CD4-positive, alpha-beta T cell (primary cell): ENCODE results near the gene PPP1R1B. TPM values are rescaled to one million over a fixed set of nuclear protein-coding genes. Genes with fewer than 3 reads are reported as not detected.

Experiments
- ATAC-seq: fragments of 200-7000 bp; cut with Tn5 transposase; one replicate; pipeline ENCODE4 v1.10.0; 2022; ENCODE audit warnings: mild to moderate bottlenecking; ENCODE audit not compliant: poor library complexity
- CTCF ChIA-PET: fragments of 350-600 bp; sonication (Branson Sonifier 250); formaldehyde crosslinking; loops from one replicate; lab custom pipeline; 2021; ENCODE audit warnings: antibody characterized with exemption, inconsistent platforms; lab: Charles Lee
- POLR2A ChIA-PET: fragments of 350-600 bp; sonication (Branson Sonifier 250); formaldehyde crosslinking; loops from one replicate; lab custom pipeline; 2021; ENCODE audit warnings: antibody characterized with exemption, inconsistent platforms; lab: Charles Lee
- DNase-seq, 14 experiments: peaks; one replicate each; pipeline ENCODE4 v3.0.0-alpha.2; 2013 to 2020; ENCODE audit warnings: mixed read lengths in 2 of 14
- H3K27ac ChIP-seq, 2 donors: one replicate each; pipeline versions ENCODE4 v1.5.1 to v1.7.0; 2013; ENCODE audit warnings: low read length in 2 of 2, low read depth in 1 of 2, mild to moderate bottlenecking in 1 of 2
- H3K27me3 ChIP-seq, 2 experiments: 1 replicate in 1 of 2; 2 replicates in 1 of 2; pipeline versions ENCODE4 v1.6.1 to v1.7.0; 2013; ENCODE audit warnings: low read length in 2 of 2, control low read depth in 1 of 2, mild to moderate bottlenecking in 1 of 2, moderate library complexity in 1 of 2; ENCODE audit not compliant: insufficient read depth in 2 of 2, control insufficient read depth in 1 of 2
- H3K36me3 ChIP-seq: one replicate; pipeline ENCODE4 v1.6.1; 2013; ENCODE audit warnings: low read length, control low read depth; ENCODE audit not compliant: insufficient read depth
- H3K4me1 ChIP-seq: one replicate; pipeline ENCODE4 v1.6.1; 2013; ENCODE audit warnings: low read length, control low read depth; ENCODE audit not compliant: insufficient read depth
- H3K4me3 ChIP-seq: one replicate; pipeline ENCODE4 v1.5.1; 2013; ENCODE audit warnings: mild to moderate bottlenecking, low read length, moderate library complexity
- H3K9me3 ChIP-seq, 2 experiments: 1 replicate in 1 of 2; 2 replicates in 1 of 2; pipeline versions ENCODE4 v1.6.1 to v1.7.0; 2013; ENCODE audit warnings: low read length in 2 of 2, mild to moderate bottlenecking in 2 of 2, control low read depth in 1 of 2, moderate library complexity in 1 of 2; ENCODE audit not compliant: control insufficient read depth in 1 of 2, insufficient read depth in 1 of 2
- H3K27ac Mint-ChIP-seq: one replicate; pipeline ENCODE4 v1.8.0; 2020; ENCODE audit warnings: mixed read lengths
- H3K27me3 Mint-ChIP-seq: one replicate; pipeline ENCODE4 v1.8.0; 2021; ENCODE audit warnings: mixed read lengths
- H3K36me3 Mint-ChIP-seq: one replicate; pipeline ENCODE4 v1.8.0; 2021; ENCODE audit warnings: low read depth, mixed read lengths
- H3K4me1 Mint-ChIP-seq: one replicate; pipeline ENCODE4 v1.8.0; 2021; ENCODE audit warnings: low read depth, mixed read lengths
- H3K4me3 Mint-ChIP-seq: one replicate; pipeline ENCODE4 v1.8.0; 2020; ENCODE audit warnings: mild to moderate bottlenecking, mixed read lengths
- H3K9me3 Mint-ChIP-seq: one replicate; pipeline ENCODE4 v1.8.0; 2020; ENCODE audit warnings: mixed read lengths
- intact Hi-C, 2 experiments: fragments of 100-400 bp; cut with DNase I in 1 of 2; cut with micrococcal nuclease in 1 of 2; formaldehyde crosslinking; loops; one replicate each; pipeline versions ENCODE4 v1.15.1 to v1.9.0; 2023 to 2025; cut with DNase I, micrococcal nuclease
- total RNA-seq, 174 experiments: library from RNA in 2 of 174; stranded (reverse) in 2 of 174; gene quantifications; one replicate each; pipeline ENCODE4 v1.2.3 and lab custom pipeline; 2021 to 2026
- TF ChIP-seq, protein P1 (sequence below): fragments of 200-600 bp; IDR thresholded peaks from one replicate; pipeline ENCODE4 v1.8.0; 2022; ENCODE audit warnings: antibody characterized with exemption, mild to moderate bottlenecking

PPP1R1B gene
- total RNA-seq, 2 experiments from 2014 or later = 0.25 TPM; not detected in 1

DNA sequence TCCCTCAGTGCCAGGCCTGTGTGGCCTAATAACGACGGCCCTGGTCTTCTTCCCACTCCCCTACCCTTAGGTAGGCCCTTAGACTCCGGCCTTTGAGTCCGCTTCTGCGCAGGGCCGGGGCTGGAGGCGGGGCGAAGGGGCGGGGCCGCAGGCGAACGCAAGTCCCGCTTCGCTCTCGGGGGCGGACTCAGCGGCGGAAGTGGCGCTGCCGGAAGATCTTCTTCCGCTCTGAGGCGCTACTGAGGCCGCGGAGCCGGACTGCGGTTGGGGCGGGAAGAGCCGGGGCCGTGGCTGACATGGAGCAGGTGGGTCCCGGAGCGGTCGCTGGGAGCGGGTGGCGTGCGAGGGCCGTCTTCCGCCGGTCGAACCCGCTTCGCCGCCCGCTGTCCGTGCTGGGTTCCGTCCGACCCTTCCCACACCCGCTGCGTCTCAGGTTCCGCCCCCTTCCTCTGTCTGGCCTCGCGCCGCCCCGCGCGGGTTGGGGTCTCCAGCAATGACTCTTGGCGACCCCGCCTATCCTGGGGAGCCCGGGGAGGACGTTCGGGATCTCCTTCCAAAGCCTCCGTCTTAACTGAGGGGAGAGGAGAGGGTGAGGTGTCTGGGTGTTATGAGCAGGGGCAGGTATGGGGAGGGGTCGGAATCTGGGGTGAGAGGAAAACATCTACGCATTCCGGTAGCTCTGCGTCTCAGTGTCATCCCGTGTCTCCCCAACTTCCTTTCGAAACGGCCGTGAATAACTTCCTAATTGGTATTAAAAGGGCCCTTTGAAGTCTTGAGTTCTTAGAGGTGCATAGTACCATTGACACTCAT, 10.4 kb downstream of the PPP1R1B start, which contains the start of gene STARD3:
TSS of gene STARD3 (plus strand) at position 218 of the 810 bp plus-strand sequence. CDS start 16,388 bp downstream, outside the sequence.
- H3K36me3 Mint-ChIP-seq = peaks cover 16% of the 10 kb centered on the region
- Histone ChIP-seq H3K9me3 (no peaks in the 10 kb centered on the region), H3K4me1 (peaks cover 76% of the 10 kb centered on the region), H3K27ac (peak within 1 kb of the TSS; percentile 92 to 94), H3K27me3 (peaks cover 0 to 2% of the 10 kb centered on the region in 2 experiments), H3K36me3 (peaks cover 4% of the 10 kb centered on the region), H3K4me3 (peak within 1 kb of the TSS; percentile 94)
- ChIA-PET POLR2A (interaction anchor here (0.9 to 1.8 kb wide), 7 partner anchors 9 to 176 kb away, joined by 3 to 8 read pairs (median 4); partner anchors contain the start of genes CDK12 and MIEN1), CTCF (interaction anchor here (2.8 to 4.7 kb wide), 2 partner anchors 15 to 17 kb away, joined by 17 to 58 read pairs; no protein-coding TSS in a partner anchor)
- TF ChIP-seq, protein P1, sequence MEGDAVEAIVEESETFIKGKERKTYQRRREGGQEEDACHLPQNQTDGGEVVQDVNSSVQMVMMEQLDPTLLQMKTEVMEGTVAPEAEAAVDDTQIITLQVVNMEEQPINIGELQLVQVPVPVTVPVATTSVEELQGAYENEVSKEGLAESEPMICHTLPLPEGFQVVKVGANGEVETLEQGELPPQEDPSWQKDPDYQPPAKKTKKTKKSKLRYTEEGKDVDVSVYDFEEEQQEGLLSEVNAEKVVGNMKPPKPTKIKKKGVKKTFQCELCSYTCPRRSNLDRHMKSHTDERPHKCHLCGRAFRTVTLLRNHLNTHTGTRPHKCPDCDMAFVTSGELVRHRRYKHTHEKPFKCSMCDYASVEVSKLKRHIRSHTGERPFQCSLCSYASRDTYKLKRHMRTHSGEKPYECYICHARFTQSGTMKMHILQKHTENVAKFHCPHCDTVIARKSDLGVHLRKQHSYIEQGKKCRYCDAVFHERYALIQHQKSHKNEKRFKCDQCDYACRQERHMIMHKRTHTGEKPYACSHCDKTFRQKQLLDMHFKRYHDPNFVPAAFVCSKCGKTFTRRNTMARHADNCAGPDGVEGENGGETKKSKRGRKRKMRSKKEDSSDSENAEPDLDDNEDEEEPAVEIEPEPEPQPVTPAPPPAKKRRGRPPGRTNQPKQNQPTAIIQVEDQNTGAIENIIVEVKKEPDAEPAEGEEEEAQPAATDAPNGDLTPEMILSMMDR = peak; percentile 43
- ATAC-seq (peak; percentile 82), DNase-seq (peak; percentile 84 to 95 (median 88))
- H3K4me3 Mint-ChIP-seq = peak within 1 kb of the TSS; percentile 97
- no peaks in the 10 kb centered on the region for H3K27me3 Mint-ChIP-seq
- H3K9me3 Mint-ChIP-seq = no peaks in the 10 kb centered on the region
- H3K4me1 Mint-ChIP-seq = peaks cover 68% of the 10 kb centered on the region
- peak within 1 kb of the TSS; percentile 91 for H3K27ac Mint-ChIP-seq
- intact Hi-C loops = loop anchor here (1.0 to 10.0 kb wide), 6 partner anchors 14 to 344 kb away; partner anchors contain the start of genes IKZF3 (in 1 of the 2), PGAP3 (in 1 of the 2) and PSMD3 (in 1 of the 2)

DNA sequence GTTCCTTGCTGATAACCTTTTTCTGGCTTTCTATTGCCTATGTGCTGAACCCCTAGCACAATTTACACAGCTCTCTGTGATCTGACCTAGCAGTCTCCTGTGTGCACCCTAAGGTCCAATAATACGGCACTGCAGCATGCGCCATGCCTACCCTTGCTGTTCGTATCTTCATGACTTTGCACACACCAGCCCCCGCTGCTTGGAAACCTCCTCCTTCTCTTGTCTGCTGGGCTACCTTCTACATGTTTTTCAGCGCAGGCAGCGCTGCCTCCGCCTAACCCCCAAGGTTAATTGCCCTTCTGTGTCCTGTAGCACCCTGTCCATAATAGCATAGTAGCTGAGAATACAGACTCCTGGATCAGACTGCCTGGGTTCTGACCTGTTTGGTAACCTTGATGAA, 11.6 kb downstream of the PPP1R1B start:
- ChIA-PET POLR2A (interaction anchor here (1.1 to 1.8 kb wide), 5 partner anchors 15 to 92 kb away, joined by 3 to 8 read pairs (median 4); partner anchors contain the start of gene MIEN1), CTCF (interaction anchor here (0.8 to 4.7 kb wide), 3 partner anchors 16 to 91 kb away, joined by 3 to 58 read pairs (median 17); no protein-coding TSS in a partner anchor)
- DNase-seq (no peak), ATAC-seq (no peak)
- peaks cover 87% of the 10 kb centered on the region for H3K4me1 ChIP-seq
- Mint-ChIP-seq H3K27ac (peak overlapping the region; percentile 91), H3K4me1 (peaks cover 80% of the 10 kb centered on the region), H3K27me3 (no peaks in the 10 kb centered on the region), H3K36me3 (peaks cover 16% of the 10 kb centered on the region), H3K9me3 (no peaks in the 10 kb centered on the region), H3K4me3 (peak overlapping the region; percentile 97)
- H3K36me3 ChIP-seq = peaks cover 4% of the 10 kb centered on the region
- H3K27me3 ChIP-seq = no peaks in the 10 kb centered on the region
- intact Hi-C loops = loop anchor here (2.0 to 10.0 kb wide), 4 partner anchors 48 to 316 kb away; partner anchors contain the start of gene PGAP3 (in 1 of the 2)
- H3K4me3 ChIP-seq = peak overlapping the region; percentile 94
- H3K9me3 ChIP-seq = no peaks in the 10 kb centered on the region
- TF ChIP-seq, protein P1 = no peak
- no peak overlapping the region for H3K27ac ChIP-seq

DNA sequence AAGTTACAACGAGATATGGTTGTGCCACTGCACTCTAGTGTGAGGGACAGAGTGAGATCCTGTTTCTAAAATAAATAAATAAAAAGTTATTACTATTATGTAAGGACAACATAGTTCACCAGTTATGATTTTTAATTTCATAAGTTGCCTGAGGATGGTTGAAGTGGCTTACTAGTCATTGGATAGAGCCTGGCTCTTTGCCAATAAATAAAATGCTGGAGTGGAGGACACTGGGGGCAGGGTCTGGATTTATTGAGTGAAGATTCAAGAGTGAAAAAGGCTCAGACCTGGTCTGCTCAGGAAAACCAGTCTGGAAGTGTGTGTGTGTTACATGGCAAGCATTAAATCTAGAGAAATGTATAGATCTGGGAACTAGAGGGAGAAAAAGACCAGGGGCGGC, 12.3 kb downstream of the PPP1R1B start:
- Histone ChIP-seq H3K36me3 (peaks cover 4% of the 10 kb centered on the region), H3K4me3 (no peak overlapping the region), H3K27ac (no peak overlapping the region), H3K9me3 (no peaks in the 10 kb centered on the region), H3K4me1 (peaks cover 94% of the 10 kb centered on the region), H3K27me3 (no peaks in the 10 kb centered on the region)
- Mint-ChIP-seq H3K27me3 (no peaks in the 10 kb centered on the region), H3K9me3 (no peaks in the 10 kb centered on the region), H3K27ac (peak overlapping the region; percentile 91), H3K4me3 (peak overlapping the region; percentile 97), H3K4me1 (peaks cover 87% of the 10 kb centered on the region), H3K36me3 (peaks cover 16% of the 10 kb centered on the region)
- intact Hi-C loops = loop anchor here (2.0 to 10.0 kb wide), 4 partner anchors 48 to 316 kb away; partner anchors contain the start of gene PGAP3 (in 1 of the 2)
- ATAC-seq (no peak), DNase-seq (no peak)
- TF ChIP-seq, protein P1 = no peak
- POLR2A ChIA-PET = interaction anchor here (0.8 to 1.8 kb wide), 3 partner anchors 15 to 48 kb away, joined by 3 to 8 read pairs (median 6); partner anchors contain the start of gene PGAP3
- CTCF ChIA-PET = interaction anchor here (1.7 to 4.7 kb wide), 2 partner anchors 17 to 91 kb away, joined by 5 to 58 read pairs; partner anchors contain the start of gene MIEN1
